Common myeloid progenitor, CD34-positive (primary cell): Measurements from ENCODE around the gene CD164.
"Not testable (repeated sequence)": the region's sequence is repeated elsewhere in the genome, so short reads cannot be mapped to it uniquely, and the experiment has no call there.

Source experiments
- CTCF ChIA-PET: fragments of 350-600 bp; sonication (Branson Sonifier 250); formaldehyde crosslinking; loops from one replicate; lab custom pipeline; 2021; ENCODE audit warnings: antibody characterized with exemption; lab: Charles Lee
- POLR2A ChIA-PET: fragments of 350-600 bp; sonication (Branson Sonifier 250); formaldehyde crosslinking; loops from one replicate; lab custom pipeline; 2021; ENCODE audit warnings: antibody characterized with exemption; lab: Charles Lee
- DNase-seq, 3 donors: peaks; one replicate each; pipeline versions ENCODE4 v3.0.0 to v3.0.0-alpha.2; 2013
- H3K27ac ChIP-seq, 2 experiments: 1 replicate in 1 of 2; 2 replicates in 1 of 2; pipeline ENCODE4 v1.7.0; 2013; ENCODE audit warnings: inconsistent platforms in 2 of 2, low read length in 2 of 2, mild to moderate bottlenecking in 2 of 2, low read depth in 1 of 2, moderate library complexity in 1 of 2; ENCODE audit not compliant: severe bottlenecking in 2 of 2, insufficient read depth in 1 of 2, poor library complexity in 1 of 2
- H3K27me3 ChIP-seq, 5 experiments: replicated peaks in 2 of 5; 1 replicate in 3 of 5; 2 replicates in 2 of 5; pipeline versions ENCODE4 v1.6.1 to v1.7.0; 2013; ENCODE audit warnings: low read length in 4 of 5, mild to moderate bottlenecking in 2 of 5, moderate library complexity in 2 of 5, inconsistent platforms in 1 of 5; ENCODE audit not compliant: insufficient read depth in 5 of 5, control insufficient read depth in 4 of 5
- H3K36me3 ChIP-seq, 4 experiments: 1 replicate in 2 of 4; 2 replicates in 2 of 4; pipeline versions ENCODE4 v1.6.1 to v1.7.0; 2013; ENCODE audit warnings: low read length in 3 of 4, control low read depth in 1 of 4, mild to moderate bottlenecking in 1 of 4; ENCODE audit not compliant: control insufficient read depth in 4 of 4, insufficient read depth in 4 of 4
- H3K4me1 ChIP-seq, 4 experiments: 1 replicate in 3 of 4; 2 replicates in 1 of 4; pipeline versions ENCODE4 v1.6.1 to v1.7.1; 2013; ENCODE audit warnings: low read length in 3 of 4, mild to moderate bottlenecking in 3 of 4, control low read depth in 1 of 4, inconsistent platforms in 1 of 4, moderate library complexity in 1 of 4; ENCODE audit not compliant: control insufficient read depth in 4 of 4, insufficient read depth in 4 of 4; ENCODE audit errors: control extremely low read depth in 1 of 4
- H3K4me3 ChIP-seq, 7 experiments: 1 replicate in 4 of 7; 2 replicates in 3 of 7; pipeline versions ENCODE4 v1.5.1 to v1.7.0; 2013; ENCODE audit warnings: mild to moderate bottlenecking in 7 of 7, low read length in 6 of 7, moderate library complexity in 6 of 7, inconsistent platforms in 2 of 7, low read depth in 2 of 7, control low read depth in 1 of 7; ENCODE audit not compliant: insufficient read depth in 4 of 7, control insufficient read depth in 1 of 7; ENCODE audit errors: extremely low read depth in 1 of 7
- H3K9me3 ChIP-seq, 5 experiments: 1 replicate in 4 of 5; 2 replicates in 1 of 5; pipeline versions ENCODE4 v1.6.1 to v1.7.1; 2013; ENCODE audit warnings: low read length in 4 of 5, mild to moderate bottlenecking in 2 of 5, inconsistent platforms in 1 of 5, low read depth in 1 of 5, moderate library complexity in 1 of 5; ENCODE audit not compliant: control insufficient read depth in 4 of 5, insufficient read depth in 2 of 5; ENCODE audit errors: control extremely low read depth in 1 of 5
- WGBS: methylation state at CpG from one replicate; pipeline ENCODE4 v1.1.5; 2013; ENCODE audit not compliant: insufficient coverage; 5-methylcytosine and 5-hydroxymethylcytosine counted together

CD164 gene

GRCh38 chr6:109372130-109372529, 10.1 kb downstream of the CD164 start:
- Histone ChIP-seq H3K27me3 (no peaks in the 10 kb centered on the region), H3K4me3 (peak overlapping the region in 2 of 7 experiments; percentile 51 to 96), H3K4me1 (peaks cover 31 to 74% (median 44%) of the 10 kb centered on the region in 4 experiments), H3K36me3 (peaks cover 42 to 93% (median 66%) of the 10 kb centered on the region in 4 experiments), H3K27ac (peak overlapping the region in 1 of 2 experiments; percentile 60), H3K9me3 (no peaks in the 10 kb centered on the region)
- no CpG with 5 or more reads among the region's 2 CpGs for WGBS
- ChIA-PET POLR2A (interaction anchor here (0.6 kb wide), 1 partner anchor 206 kb away, joined by 3 read pairs; no protein-coding TSS in a partner anchor), CTCF (interaction anchor here (1.2 to 5.9 kb wide), 6 partner anchors 10 to 277 kb away, joined by 3 to 45 read pairs (median 5); partner anchors contain the start of genes CD164, CEP57L1, PPIL6 and SESN1)
- DNase-seq = peak in 2 of 3 donors; percentile 31 to 42

- Histone ChIP-seq H3K9me3 (no peaks in the 10 kb centered on the region), H3K27me3 (no peaks in the 10 kb centered on the region), H3K4me3 (peak overlapping the region in 1 of 7 experiments; percentile 11), H3K27ac (no peak overlapping the region), H3K4me1 (peaks cover 31 to 62% (median 33%) of the 10 kb centered on the region in 4 experiments), H3K36me3 (peaks cover 47 to 93% (median 66%) of the 10 kb centered on the region in 4 experiments)
- ChIA-PET POLR2A (no interaction called here), CTCF (interaction anchor here (0.6 to 5.9 kb wide), 7 partner anchors 9 to 463 kb away, joined by 3 to 45 read pairs (median 5); partner anchors contain the start of gene CD164)
- WGBS = 54% methylated on average over 3 of the region's 3 CpGs
- DNase-seq = no peak
Measured at GRCh38 chr6:109370792-109371191, 11.5 kb downstream of the CD164 start.

DNA sequence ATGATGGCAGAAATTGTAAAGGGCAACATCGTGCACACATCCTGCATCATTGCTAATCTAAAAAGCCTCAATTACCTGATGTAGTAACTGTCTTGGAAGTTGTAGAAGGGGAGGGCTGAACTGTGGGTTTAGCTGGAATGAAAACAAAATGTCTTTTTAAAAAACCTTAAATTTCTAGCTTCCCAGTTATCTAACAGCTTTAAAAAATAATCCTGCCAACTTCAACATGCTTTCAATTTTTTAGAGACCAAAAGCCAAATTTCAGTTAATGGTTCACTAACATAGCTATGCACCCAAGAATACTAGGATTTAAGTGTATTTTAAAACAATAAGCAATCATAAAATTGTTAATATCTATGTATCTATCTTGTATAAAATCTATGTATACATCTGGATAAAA, 11.9 kb downstream of the CD164 start:
- Histone ChIP-seq H3K36me3 (peaks cover 48 to 91% (median 66%) of the 10 kb centered on the region in 4 experiments), H3K9me3 (no peaks in the 10 kb centered on the region), H3K27ac (peak overlapping the region in 1 of 2 experiments; percentile 30), H3K4me1 (peaks cover 31 to 58% (median 33%) of the 10 kb centered on the region in 4 experiments), H3K27me3 (no peaks in the 10 kb centered on the region), H3K4me3 (no peak overlapping the region)
- DNase-seq = no peak
- ChIA-PET CTCF (interaction anchor here (0.6 to 5.9 kb wide), 8 partner anchors 8 to 463 kb away, joined by 3 to 45 read pairs (median 4); partner anchors contain the start of gene CD164), POLR2A (no interaction called here)
- WGBS = no CpG with 5 or more reads among the region's 1 CpG

DNA sequence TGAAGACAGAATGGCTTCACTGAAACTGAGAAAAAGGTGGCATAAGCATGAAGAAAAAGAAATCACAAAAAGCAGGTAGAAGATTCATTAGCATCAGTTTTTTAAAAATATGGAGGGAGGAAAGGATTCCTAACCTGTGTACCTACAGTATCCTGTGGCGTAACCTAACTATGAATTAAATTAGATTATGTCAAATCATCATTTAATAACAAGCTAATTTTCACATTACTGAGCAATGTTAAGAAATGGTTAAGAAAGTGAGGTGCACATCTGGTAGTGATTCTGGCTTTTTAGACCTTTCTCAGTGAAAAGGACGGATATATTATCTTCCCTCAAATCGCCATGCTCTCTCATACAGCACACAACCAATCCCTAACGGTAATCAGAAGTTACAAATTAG, 12.5 kb downstream of the CD164 start:
- Histone ChIP-seq H3K27ac (no peak overlapping the region), H3K27me3 (no peaks in the 10 kb centered on the region), H3K36me3 (peaks cover 49 to 87% (median 67%) of the 10 kb centered on the region in 4 experiments), H3K9me3 (no peaks in the 10 kb centered on the region), H3K4me3 (no peak overlapping the region), H3K4me1 (peaks cover 28 to 51% (median 30%) of the 10 kb centered on the region in 4 experiments)
- no peak for DNase-seq
- WGBS = no CpG with 5 or more reads among the region's 4 CpGs
- CTCF ChIA-PET = interaction anchor here (1.1 to 5.9 kb wide), 7 partner anchors 8 to 182 kb away, joined by 3 to 45 read pairs (median 5); partner anchors contain the start of gene CD164
- POLR2A ChIA-PET = no interaction called here

- Histone ChIP-seq H3K36me3 (peaks cover 30 to 83% (median 68%) of the 10 kb centered on the region in 4 experiments), H3K9me3 (peaks cover 0 to 12% (median 2%) of the 10 kb centered on the region in 5 experiments)
- H3K27me3 ChIP-seq, POLR2A ChIA-PET, H3K27ac ChIP-seq, H3K4me3 ChIP-seq, DNase-seq, CTCF ChIA-PET, H3K4me1 ChIP-seq: not testable (repeated sequence)
- WGBS = 50% methylated on average over 1 of the region's 5 CpGs
Measured at GRCh38 chr6:109364382-109365078, 17.7 kb downstream of the CD164 start.

GRCh38 chr6:109363753-109364152, 18.5 kb downstream of the CD164 start:
- Histone ChIP-seq H3K9me3 (peaks cover 0 to 12% (median 2%) of the 10 kb centered on the region in 5 experiments), H3K4me1 (peaks cover 0 to 5% (median 0%) of the 10 kb centered on the region in 4 experiments), H3K36me3 (peaks cover 32 to 86% (median 70%) of the 10 kb centered on the region in 4 experiments), H3K27me3 (no peaks in the 10 kb centered on the region), H3K4me3 (no peak overlapping the region), H3K27ac (no peak overlapping the region)
- no CpG with 5 or more reads among the region's 2 CpGs for WGBS
- ChIA-PET POLR2A (interaction anchor here (1.2 to 2.3 kb wide), 2 partner anchors 18 to 19 kb away, joined by 4 to 7 read pairs; partner anchors contain the start of gene CD164), CTCF (interaction anchor here (0.6 to 1.4 kb wide), 3 partner anchors 27 to 1619 kb away, joined by 3 read pairs; no protein-coding TSS in a partner anchor)
- DNase-seq = no peak
